ENCODE data around the gene XPO1. TPM values are rescaled to one million over a fixed set of nuclear protein-coding genes. Genes with fewer than 3 reads are reported as not detected.

The XPO1 gene
- total and polyA plus RNA-seq, 4 donors: 15.0 to 149 (median 41.3) TPM

DNA sequence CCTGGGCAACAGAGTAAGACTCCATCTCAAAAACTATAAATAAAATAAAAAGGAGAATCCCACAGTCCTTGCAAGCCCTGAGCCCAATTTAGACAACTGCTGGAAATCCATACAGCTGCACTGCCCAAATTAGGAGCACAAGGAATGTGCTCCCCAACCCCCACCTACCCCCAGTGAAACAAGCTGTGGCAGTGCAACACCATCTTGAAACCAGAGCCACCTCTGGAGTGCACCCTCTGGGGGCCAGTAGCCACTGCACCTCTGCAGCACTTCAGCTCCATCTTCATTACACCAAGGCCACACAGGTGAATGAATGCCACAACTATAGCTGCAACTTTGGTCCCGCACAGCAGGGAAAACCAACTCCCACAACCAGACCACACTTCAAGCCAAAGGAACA is 104.5 kb downstream of the XPO1 start:
- no peak for DNase-seq (ENCODE audit: low spot score)
- Histone ChIP-seq H3K4me1 (ENCODE audit: control insufficient read depth in 4 of 4, insufficient read depth in 4 of 4, low read length in 3 of 4) (peaks cover 3 to 26% (median 11%) of the 10 kb centered on the region in 4 donors), H3K27ac (ENCODE audit: low read depth in 1 of 2, low read length in 2 of 2) (no peak overlapping the region), H3K9ac (ENCODE audit: low read depth in 1 of 2, low read length in 2 of 2) (no peak overlapping the region), H3K4me3 (ENCODE audit: low read depth in 1 of 3, low read length in 3 of 3) (no peak overlapping the region), H3K36me3 (ENCODE audit: control insufficient read depth in 4 of 4, insufficient read depth in 3 of 4, low read depth in 1 of 4, low read length in 3 of 4) (no peaks in the 10 kb centered on the region), H3K9me3 (ENCODE audit: control insufficient read depth in 4 of 4, low read length in 3 of 4) (no peaks in the 10 kb centered on the region), H3K27me3 (ENCODE audit: control insufficient read depth in 4 of 4, insufficient read depth in 4 of 4, low read length in 3 of 4) (no peaks in the 10 kb centered on the region)
- no peak for TF ChIP-seq JUND (IDR thresholded peaks at IDR 0.05)
- no peak for TF ChIP-seq NR2F2 (IDR thresholded peaks at IDR 0.05)
- TF ChIP-seq SP1 (IDR thresholded peaks at IDR 0.05): no peak
- no peak for TF ChIP-seq ZBTB33 (IDR thresholded peaks at IDR 0.05)
- 96% methylated on average over 1 of the region's 1 CpG for WGBS

GRCh38 chr2:61432990-61433389 is 105.2 kb downstream of the XPO1 start:
- Histone ChIP-seq H3K27me3 (ENCODE audit: control insufficient read depth in 4 of 4, insufficient read depth in 4 of 4, low read length in 3 of 4) (no peaks in the 10 kb centered on the region), H3K4me3 (ENCODE audit: low read depth in 1 of 3, low read length in 3 of 3) (no peak overlapping the region), H3K9ac (ENCODE audit: low read depth in 1 of 2, low read length in 2 of 2) (no peak overlapping the region), H3K4me1 (ENCODE audit: control insufficient read depth in 4 of 4, insufficient read depth in 4 of 4, low read length in 3 of 4) (peaks cover 3 to 24% (median 10%) of the 10 kb centered on the region in 4 donors), H3K9me3 (ENCODE audit: control insufficient read depth in 4 of 4, low read length in 3 of 4) (no peaks in the 10 kb centered on the region), H3K27ac (ENCODE audit: low read depth in 1 of 2, low read length in 2 of 2) (no peak overlapping the region), H3K36me3 (ENCODE audit: control insufficient read depth in 4 of 4, insufficient read depth in 3 of 4, low read depth in 1 of 4, low read length in 3 of 4) (no peaks in the 10 kb centered on the region)
- TF ChIP-seq ZBTB33 (IDR thresholded peaks at IDR 0.05): no peak
- no peak for TF ChIP-seq RAD21 (IDR thresholded peaks at IDR 0.05)
- TF ChIP-seq NR2F2 (IDR thresholded peaks at IDR 0.05): no peak
- no peak for TF ChIP-seq FOXA2 (IDR thresholded peaks at IDR 0.05)
- no peak for TF ChIP-seq CTCF (IDR thresholded peaks at IDR 0.05; ENCODE audit: low read depth, low read length, missing input control)
- no peak for TF ChIP-seq FOXA1 (IDR thresholded peaks at IDR 0.05)
- TF ChIP-seq SP1 (IDR thresholded peaks at IDR 0.05): no peak
- no peak for TF ChIP-seq JUND (IDR thresholded peaks at IDR 0.05)
- TF ChIP-seq EGR1 (IDR thresholded peaks at IDR 0.05; ENCODE audit: low read depth in 2 of 2): no peak
- TF ChIP-seq RXRA (IDR thresholded peaks at IDR 0.05): no peak
- no peak for TF ChIP-seq YY1 (IDR thresholded peaks at IDR 0.05)
- no peak for TF ChIP-seq REST (IDR thresholded peaks at IDR 0.05)
- TF ChIP-seq MAX (IDR thresholded peaks at IDR 0.05): no peak
- TF ChIP-seq GABPA (IDR thresholded peaks at IDR 0.05 in 1 of 2, conservative IDR thresholded peaks at IDR 0.05 in 1 of 2): no peak
- no peak for TF ChIP-seq HNF4A (conservative IDR thresholded peaks at IDR 0.05)
- no peak for TF ChIP-seq TAF1 (conservative IDR thresholded peaks at IDR 0.05)
- no peak for DNase-seq (ENCODE audit: low spot score)
- 93% methylated on average over 3 of the region's 3 CpGs for whole genome bisulfite sequencing
